PC-3 (cell line): ENCODE data around the gene PON1.

Source experiments
- CTCF ChIP-seq: fragments of 300-600 bp; sonication (generic); conservative IDR thresholded peaks from 2 replicates; pipeline ENCODE4 v1.5.1; 2017; ENCODE audit warnings: antibody characterized with exemption, low read depth, mild to moderate bottlenecking, low read length
- EZH2 ChIP-seq: fragments of 300-600 bp; sonication (generic); IDR thresholded peaks from one replicate; pipeline ENCODE4 v1.6.1; 2017; ENCODE audit warnings: antibody characterized with exemption, mild to moderate bottlenecking, low read length; ENCODE audit not compliant: unreplicated experiment
- EZH2phosphoT487 ChIP-seq: fragments of 300-600 bp; sonication (generic); IDR thresholded peaks from 2 replicates; pipeline ENCODE4 v1.6.1; 2018; ENCODE audit warnings: mild to moderate bottlenecking, antibody characterized with exemption, low read length, borderline replicate concordance

GRCh38 chr7:95295397-95295796 lies 28.9 kb downstream of the PON1 start:
- TF ChIP-seq CTCF (no peak), EZH2phosphoT487 (no peak), EZH2 (no peak)
